ENCODE results near the gene PRKD3. TPM values are rescaled to one million over a fixed set of nuclear protein-coding genes. Genes with fewer than 3 reads are reported as not detected.
A peak's percentile ranks its signal among the peaks of the same experiment; 100 is the strongest.

The PRKD3 gene
- total RNA-seq, 4 donors from 2014 or later: 39.0 to 57.3 (median 54.4) TPM

- Histone ChIP-seq H3K36me3 (peaks cover 0 to 8% (median 0%) of the 10 kb centered on the region in 3 donors), H3K27ac (peak overlapping the region in 1 of 4 donors; percentile 33), H3K27me3 (no peaks in the 10 kb centered on the region), H3K4me3 (no peak overlapping the region), H3K9me3 (no peaks in the 10 kb centered on the region), H3K4me1 (peaks cover 0 to 58% (median 4%) of the 10 kb centered on the region in 4 donors)
- TF ChIP-seq POLR2A (IDR thresholded peaks at IDR 0.05): no peak
- 67 to 71% methylated on average over 3 of the region's 3 CpGs for WGBS, 2 donors
- no peak for DNase-seq (ENCODE audit: low spot score in 2 of 2)
Measured at GRCh38 chr2:37306024-37306423, 18.6 kb downstream of the PRKD3 start.

- TF ChIP-seq CTCF (IDR thresholded peaks at IDR 0.05) (no peak), POLR2A (IDR thresholded peaks at IDR 0.05) (no peak), EP300 (IDR thresholded peaks at IDR 0.05) (no peak)
- Histone ChIP-seq H3K4me1 (peaks cover 0 to 45% (median 4%) of the 10 kb centered on the region in 4 donors), H3K9me3 (no peaks in the 10 kb centered on the region), H3K4me3 (no peak overlapping the region), H3K36me3 (peaks cover 0 to 8% (median 0%) of the 10 kb centered on the region in 3 donors), H3K27me3 (no peaks in the 10 kb centered on the region), H3K27ac (no peak overlapping the region)
- 95 to 99% methylated on average over 9 of the region's 9 CpGs for WGBS, 2 donors
- DNase-seq (ENCODE audit: low spot score in 2 of 2): no peak
Measured at GRCh38 chr2:37302701-37303252, 21.9 kb downstream of the PRKD3 start.

GRCh38 chr2:37301408-37301807 lies 23.2 kb downstream of the PRKD3 start:
- WGBS, 2 donors: 60 to 74% methylated on average over 2 of the region's 2 CpGs
- DNase-seq (ENCODE audit: low spot score in 2 of 2): no peak
- H3K27me3 ChIP-seq: no peaks in the 10 kb centered on the region
- no peak for TF ChIP-seq POLR2A (IDR thresholded peaks at IDR 0.05)
- TF ChIP-seq EP300 (IDR thresholded peaks at IDR 0.05): no peak
- TF ChIP-seq CTCF (IDR thresholded peaks at IDR 0.05): no peak
- H3K27ac ChIP-seq: peak overlapping the region in 1 of 4 donors; percentile 29
- H3K9me3 ChIP-seq: no peaks in the 10 kb centered on the region
- peaks cover 0 to 8% (median 0%) of the 10 kb centered on the region in 3 donors for H3K36me3 ChIP-seq
- H3K4me3 ChIP-seq: no peak overlapping the region
- H3K4me1 ChIP-seq: peaks cover 0 to 31% (median 4%) of the 10 kb centered on the region in 4 donors

- TF ChIP-seq POLR2A (IDR thresholded peaks at IDR 0.05) (no peak), CTCF (IDR thresholded peaks at IDR 0.05) (no peak), EP300 (IDR thresholded peaks at IDR 0.05) (no peak)
- 89 to 90% methylated on average over 4 of the region's 4 CpGs for WGBS, 2 donors
- Histone ChIP-seq H3K9me3 (no peaks in the 10 kb centered on the region), H3K4me1 (peaks cover 0 to 23% (median 4%) of the 10 kb centered on the region in 4 donors), H3K27ac (no peak overlapping the region), H3K36me3 (peaks cover 0 to 8% (median 0%) of the 10 kb centered on the region in 3 donors), H3K27me3 (no peaks in the 10 kb centered on the region), H3K4me3 (no peak overlapping the region)
- no peak for DNase-seq (ENCODE audit: low spot score in 2 of 2)
Measured at GRCh38 chr2:37300578-37300977, 24.1 kb downstream of the PRKD3 start.

GRCh38 chr2:37300146-37300545 lies 24.5 kb downstream of the PRKD3 start:
- no peak for DNase-seq (ENCODE audit: low spot score in 2 of 2)
- Histone ChIP-seq H3K4me1 (peaks cover 0 to 18% (median 4%) of the 10 kb centered on the region in 4 donors), H3K27ac (no peak overlapping the region), H3K9me3 (no peaks in the 10 kb centered on the region), H3K4me3 (no peak overlapping the region), H3K27me3 (no peaks in the 10 kb centered on the region), H3K36me3 (peaks cover 0 to 8% (median 0%) of the 10 kb centered on the region in 3 donors)
- no peak for TF ChIP-seq POLR2A (IDR thresholded peaks at IDR 0.05)
- no peak for TF ChIP-seq EP300 (IDR thresholded peaks at IDR 0.05)
- TF ChIP-seq CTCF (IDR thresholded peaks at IDR 0.05): no peak
